ENCODE data around the gene DCXR. TPM values are rescaled to one million over a fixed set of nuclear protein-coding genes. Genes with fewer than 3 reads are reported as not detected.

DCXR gene
- total and polyA plus RNA-seq, 2 of the 13 experiments (the other 11 are each of a cell fraction or from before 2014, with no cell fraction given) = 287 to 311 TPM

DNA sequence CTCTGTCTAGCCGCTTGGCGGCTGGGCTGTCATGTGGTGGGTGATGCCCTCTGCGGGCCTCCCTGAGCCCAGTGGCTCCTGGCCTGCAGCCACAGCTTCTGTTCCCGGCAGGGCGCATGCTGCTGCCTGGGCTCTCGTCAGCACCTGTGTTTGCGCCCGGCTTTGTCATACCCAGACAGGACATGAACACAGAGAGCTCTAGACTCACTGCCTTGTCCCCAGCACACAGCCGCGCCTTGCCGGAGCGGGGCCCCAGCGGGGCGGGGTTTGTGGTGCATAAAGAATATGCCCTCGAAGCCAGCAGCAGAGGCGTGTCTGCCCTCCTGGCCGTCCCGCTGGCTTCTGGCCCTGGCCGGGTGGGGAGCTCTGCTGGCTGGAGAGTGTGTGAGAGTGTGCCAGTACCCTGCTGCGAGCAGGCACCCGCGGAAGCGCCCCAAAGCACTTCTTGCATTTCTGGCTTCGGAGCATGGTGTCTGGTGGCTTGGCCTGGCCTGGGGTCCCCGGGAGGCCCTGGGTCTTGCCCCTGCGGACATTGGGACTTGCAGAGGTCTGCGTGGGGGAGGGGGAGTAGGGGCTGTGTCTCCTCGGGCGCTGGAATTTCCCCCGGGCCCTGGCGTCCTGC lies 45.7 kb downstream of the DCXR start (continued):
- TF ChIP-seq, protein P1, sequence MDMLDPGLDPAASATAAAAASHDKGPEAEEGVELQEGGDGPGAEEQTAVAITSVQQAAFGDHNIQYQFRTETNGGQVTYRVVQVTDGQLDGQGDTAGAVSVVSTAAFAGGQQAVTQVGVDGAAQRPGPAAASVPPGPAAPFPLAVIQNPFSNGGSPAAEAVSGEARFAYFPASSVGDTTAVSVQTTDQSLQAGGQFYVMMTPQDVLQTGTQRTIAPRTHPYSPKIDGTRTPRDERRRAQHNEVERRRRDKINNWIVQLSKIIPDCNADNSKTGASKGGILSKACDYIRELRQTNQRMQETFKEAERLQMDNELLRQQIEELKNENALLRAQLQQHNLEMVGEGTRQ (IDR thresholded peaks at IDR 0.05; ENCODE audit: low read depth, low read length) = peak; percentile 66
- TF ChIP-seq, protein P1 (CRISPR knock-in tag; IDR thresholded peaks at IDR 0.05; ENCODE audit: borderline replicate concordance) = no peak; the same call in 1 of the 2 replicates
- TF ChIP-seq, protein P2, sequence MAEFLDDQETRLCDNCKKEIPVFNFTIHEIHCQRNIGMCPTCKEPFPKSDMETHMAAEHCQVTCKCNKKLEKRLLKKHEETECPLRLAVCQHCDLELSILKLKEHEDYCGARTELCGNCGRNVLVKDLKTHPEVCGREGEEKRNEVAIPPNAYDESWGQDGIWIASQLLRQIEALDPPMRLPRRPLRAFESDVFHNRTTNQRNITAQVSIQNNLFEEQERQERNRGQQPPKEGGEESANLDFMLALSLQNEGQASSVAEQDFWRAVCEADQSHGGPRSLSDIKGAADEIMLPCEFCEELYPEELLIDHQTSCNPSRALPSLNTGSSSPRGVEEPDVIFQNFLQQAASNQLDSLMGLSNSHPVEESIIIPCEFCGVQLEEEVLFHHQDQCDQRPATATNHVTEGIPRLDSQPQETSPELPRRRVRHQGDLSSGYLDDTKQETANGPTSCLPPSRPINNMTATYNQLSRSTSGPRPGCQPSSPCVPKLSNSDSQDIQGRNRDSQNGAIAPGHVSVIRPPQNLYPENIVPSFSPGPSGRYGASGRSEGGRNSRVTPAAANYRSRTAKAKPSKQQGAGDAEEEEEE (CRISPR knock-in tag; IDR thresholded peaks at IDR 0.05; ENCODE audit: borderline replicate concordance) = no peak
- 0 out of 2 replicates have a peak, but pooled peaks have one; percentile 27 for TF ChIP-seq ZNF33B (CRISPR knock-in tag; IDR thresholded peaks at IDR 0.05)
- TF ChIP-seq SOX6 (IDR thresholded peaks at IDR 0.05) = no peak
- TF ChIP-seq SOX6 (CRISPR knock-in tag; IDR thresholded peaks at IDR 0.05) = peak; percentile 65
- no peak for TF ChIP-seq ZNF383 (CRISPR knock-in tag; IDR thresholded peaks at IDR 0.05; ENCODE audit: borderline replicate concordance)
- TF ChIP-seq BRCA1 (CRISPR knock-in tag; IDR thresholded peaks at IDR 0.05) = no peak
- no peak; the same call in none of the 2 replicates for TF ChIP-seq ZNF678 (CRISPR knock-in tag; IDR thresholded peaks at IDR 0.05)
- TF ChIP-seq, protein P3, sequence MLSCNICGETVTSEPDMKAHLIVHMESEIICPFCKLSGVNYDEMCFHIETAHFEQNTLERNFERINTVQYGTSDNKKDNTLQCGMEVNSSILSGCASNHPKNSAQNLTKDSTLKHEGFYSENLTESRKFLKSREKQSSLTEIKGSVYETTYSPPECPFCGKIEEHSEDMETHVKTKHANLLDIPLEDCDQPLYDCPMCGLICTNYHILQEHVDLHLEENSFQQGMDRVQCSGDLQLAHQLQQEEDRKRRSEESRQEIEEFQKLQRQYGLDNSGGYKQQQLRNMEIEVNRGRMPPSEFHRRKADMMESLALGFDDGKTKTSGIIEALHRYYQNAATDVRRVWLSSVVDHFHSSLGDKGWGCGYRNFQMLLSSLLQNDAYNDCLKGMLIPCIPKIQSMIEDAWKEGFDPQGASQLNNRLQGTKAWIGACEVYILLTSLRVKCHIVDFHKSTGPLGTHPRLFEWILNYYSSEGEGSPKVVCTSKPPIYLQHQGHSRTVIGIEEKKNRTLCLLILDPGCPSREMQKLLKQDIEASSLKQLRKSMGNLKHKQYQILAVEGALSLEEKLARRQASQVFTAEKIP (CRISPR knock-in tag; IDR thresholded peaks at IDR 0.05; ENCODE audit: borderline replicate concordance) = no peak
- TF ChIP-seq, protein P4, sequence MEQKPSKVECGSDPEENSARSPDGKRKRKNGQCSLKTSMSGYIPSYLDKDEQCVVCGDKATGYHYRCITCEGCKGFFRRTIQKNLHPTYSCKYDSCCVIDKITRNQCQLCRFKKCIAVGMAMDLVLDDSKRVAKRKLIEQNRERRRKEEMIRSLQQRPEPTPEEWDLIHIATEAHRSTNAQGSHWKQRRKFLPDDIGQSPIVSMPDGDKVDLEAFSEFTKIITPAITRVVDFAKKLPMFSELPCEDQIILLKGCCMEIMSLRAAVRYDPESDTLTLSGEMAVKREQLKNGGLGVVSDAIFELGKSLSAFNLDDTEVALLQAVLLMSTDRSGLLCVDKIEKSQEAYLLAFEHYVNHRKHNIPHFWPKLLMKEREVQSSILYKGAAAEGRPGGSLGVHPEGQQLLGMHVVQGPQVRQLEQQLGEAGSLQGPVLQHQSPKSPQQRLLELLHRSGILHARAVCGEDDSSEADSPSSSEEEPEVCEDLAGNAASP (CRISPR knock-in tag; IDR thresholded peaks at IDR 0.05; ENCODE audit: borderline replicate concordance) = peak; percentile 87
- peak; percentile 49; the same call in 1 of the 2 replicates for TF ChIP-seq SMAD1 (CRISPR knock-in tag; IDR thresholded peaks at IDR 0.05; ENCODE audit: borderline replicate concordance, low read depth)
- no peak; the same call in 1 of the 2 replicates for TF ChIP-seq ZNF552 (CRISPR knock-in tag; IDR thresholded peaks at IDR 0.05; ENCODE audit: borderline replicate concordance)
- TF ChIP-seq ZNF816 (CRISPR knock-in tag; IDR thresholded peaks at IDR 0.05; ENCODE audit: borderline replicate concordance) = no peak
- no peak; the same call in none of the 2 replicates for TF ChIP-seq EED (CRISPR knock-in tag; IDR thresholded peaks at IDR 0.05)
- TF ChIP-seq ATAD3A (CRISPR knock-in tag; IDR thresholded peaks at IDR 0.05) = peak; percentile 73; the same call in 1 of the 2 replicates
- peak; percentile 71; the same call in 1 of the 2 replicates for TF ChIP-seq XBP1 (CRISPR knock-in tag; IDR thresholded peaks at IDR 0.05)
- TF ChIP-seq ZNF557 (CRISPR knock-in tag; IDR thresholded peaks at IDR 0.05) = peak; percentile 93
- TF ChIP-seq CHD2 (IDR thresholded peaks at IDR 0.05; ENCODE audit: low read depth, low read length) = no peak; the same call in 1 of the 2 replicates
- TF ChIP-seq NR2F6 (IDR thresholded peaks at IDR 0.05) = peak; percentile 26; the same call in 1 of the 2 replicates
- TF ChIP-seq NR2F6 (CRISPR knock-in tag; IDR thresholded peaks at IDR 0.05) = peak; percentile 78
- TF ChIP-seq STAT5B (CRISPR knock-in tag; IDR thresholded peaks at IDR 0.05) = no peak; the same call in 1 of the 2 replicates
